Measurements from ENCODE around the gene ZNF777.
"Not testable (repeated sequence)": the region's sequence is repeated elsewhere in the genome, so short reads cannot be mapped to it uniquely, and the experiment has no call there.

Gene ZNF777

DNA sequence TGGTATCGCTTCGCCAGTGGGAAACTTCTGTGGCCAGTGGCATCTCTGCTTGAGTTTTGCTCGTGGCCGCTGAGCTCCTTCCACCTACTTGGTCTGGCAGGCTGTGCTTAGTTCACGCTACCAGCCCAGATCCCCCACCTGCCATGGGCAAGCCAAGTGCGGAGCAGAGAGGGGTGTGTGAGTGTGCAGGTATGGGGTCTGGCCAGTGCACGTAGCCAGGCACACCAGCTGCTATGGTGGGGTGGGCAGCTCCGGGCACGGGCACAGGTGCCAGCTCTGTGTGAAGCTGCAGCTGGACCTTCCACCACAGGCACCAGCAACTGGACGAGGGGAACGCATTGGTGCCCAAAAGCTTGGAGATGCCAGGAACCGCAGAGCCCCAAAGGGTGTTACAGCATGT is 56.5 kb downstream of the ZNF777 start:
- DNase-seq: no peak

DNA sequence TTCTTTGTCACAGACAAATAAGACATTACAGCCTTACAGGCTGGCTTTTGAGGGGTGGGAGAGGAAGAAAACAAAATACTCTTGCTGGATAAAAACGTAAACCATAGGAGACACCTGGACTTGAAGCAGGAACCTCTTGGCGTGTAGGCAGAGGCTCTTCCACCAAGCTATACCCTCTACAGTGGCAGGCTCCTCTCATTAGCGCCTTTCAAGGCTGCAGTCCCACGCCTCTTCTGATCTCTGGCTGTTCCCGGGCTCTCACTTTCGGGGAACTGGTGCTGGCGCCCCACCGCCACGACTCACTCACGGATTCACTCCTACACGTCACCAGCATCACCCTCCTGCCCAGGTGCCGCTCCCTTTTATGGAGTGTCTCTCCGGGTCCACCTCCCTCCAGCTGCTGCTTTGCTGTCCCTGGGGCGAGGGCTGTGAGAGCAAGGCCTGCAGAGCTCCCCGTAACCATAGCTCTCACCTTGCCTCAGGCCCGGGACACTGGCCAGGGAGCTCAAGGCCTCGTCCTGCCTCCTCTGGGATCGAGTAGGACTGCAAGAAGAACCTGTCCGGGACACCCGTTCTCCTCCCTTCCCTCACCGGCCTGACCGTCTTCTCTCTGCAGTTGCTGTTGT is 62.6 kb downstream of the ZNF777 start:
- DNase-seq: no peak

GRCh38 chr7:149397470-149398043 is 63.3 kb downstream of the ZNF777 start:
- DNase-seq: no peak

GRCh38 chr7:149388550-149389335 is 72.1 kb downstream of the ZNF777 start:
- DNase-seq: not testable (repeated sequence)

GRCh38 chr7:149386514-149386913 is 74.3 kb downstream of the ZNF777 start:
- not testable (repeated sequence) for DNase-seq

- no peak for DNase-seq
Observed at GRCh38 chr7:149385195-149385950, 75.5 kb downstream of the ZNF777 start.
